HG03565 (cell line): ENCODE results near the gene CPSF4L.
A peak's percentile ranks its signal among the peaks of the same experiment; 100 is the strongest.

ENCODE experiments used
- ATAC-seq: cut with Tn5 transposase; IDR thresholded peaks from one replicate; pipeline ENCODE4 v1.9.1; 2021; ENCODE audit warnings: mild to moderate bottlenecking, moderate library complexity; ENCODE audit not compliant: unreplicated experiment

CPSF4L gene

DNA sequence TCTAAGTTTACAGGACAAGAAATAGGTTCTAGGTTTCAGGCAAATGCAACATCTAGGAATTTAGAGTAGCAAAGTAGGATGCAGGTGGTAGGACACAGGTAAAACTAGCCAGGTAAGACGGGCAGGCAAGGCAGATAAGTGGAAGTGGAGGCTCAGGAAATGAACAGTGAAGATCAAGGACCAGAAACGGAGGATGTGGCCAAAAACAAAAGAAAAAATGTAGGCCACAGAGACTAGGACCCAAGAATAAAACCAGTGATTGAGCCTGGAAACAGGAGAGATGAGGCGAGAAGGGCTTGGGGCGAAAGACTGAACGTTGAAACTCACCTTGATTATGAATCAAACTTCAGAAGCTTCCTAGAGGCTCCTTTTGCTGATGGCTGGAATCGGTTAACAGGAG lies 24.0 kb downstream of the CPSF4L start:
- ATAC-seq, result no peak

- ATAC-seq, result no peak
These were observed 26.9 kb downstream of the CPSF4L start for GRCh38 chr17:73234736-73235135.

DNA sequence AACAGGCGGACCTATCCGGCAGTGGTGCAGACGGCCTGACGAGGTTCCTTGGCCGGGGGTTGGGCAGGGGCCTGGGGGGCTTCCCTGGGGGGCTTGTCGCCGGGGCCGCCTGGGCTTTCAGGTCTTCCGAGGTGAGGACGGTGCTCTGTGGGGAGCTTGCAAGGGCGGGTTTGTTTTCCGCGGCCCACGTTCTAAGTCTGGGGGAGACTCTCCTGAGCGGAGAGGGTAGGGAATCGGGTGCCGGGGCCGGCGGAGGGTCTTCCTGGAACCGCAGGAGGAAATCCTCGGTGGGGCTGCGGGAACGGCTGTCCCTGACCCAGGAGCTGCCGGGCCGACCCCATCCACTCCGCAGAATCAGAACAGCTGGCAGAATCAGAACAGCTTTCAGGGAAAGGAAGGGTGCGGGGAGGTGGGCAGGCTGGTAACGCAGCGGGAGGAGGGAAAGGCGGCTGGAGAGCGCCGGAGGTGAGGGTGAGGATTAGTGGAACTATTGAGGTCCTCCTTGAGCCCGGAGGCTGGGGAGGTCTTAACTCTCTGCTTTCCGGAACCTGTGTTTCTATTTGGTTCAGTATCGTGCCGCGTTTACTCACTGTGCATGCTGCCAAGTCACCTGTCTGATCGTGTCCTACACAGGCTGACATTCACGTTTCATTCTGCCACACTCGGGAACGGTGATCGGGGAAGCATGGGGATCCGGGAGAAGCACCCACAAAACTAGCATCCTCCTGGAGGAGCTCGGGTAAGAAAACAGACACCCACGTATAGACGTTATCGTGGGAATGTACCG lies 28.9 kb downstream of the CPSF4L start:
- peak; percentile 14 for ATAC-seq

GRCh38 chr17:73231841-73232586 lies 29.7 kb downstream of the CPSF4L start:
- peak; percentile 73 for ATAC-seq

GRCh38 chr17:73231395-73231794 lies 30.3 kb downstream of the CPSF4L start:
- ATAC-seq, result no peak

DNA sequence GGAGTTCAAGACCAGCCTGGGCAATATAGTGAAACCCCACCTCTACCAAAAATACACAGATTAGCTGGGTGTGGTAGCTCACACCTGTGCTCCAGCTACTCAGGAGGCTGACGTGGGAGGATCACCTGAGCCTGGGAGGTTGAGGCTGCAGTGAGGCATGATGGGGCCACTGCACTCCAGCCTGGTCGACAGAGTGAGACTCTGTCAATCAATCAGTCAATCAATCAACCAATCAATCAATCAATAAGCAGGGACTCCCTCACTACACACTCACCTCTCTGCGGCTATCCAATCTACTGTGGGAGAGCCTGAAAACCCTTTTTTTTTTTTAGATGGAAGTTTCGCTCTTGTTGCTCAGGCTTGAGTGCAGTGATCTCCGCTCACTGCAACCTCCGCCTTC lies 31.6 kb downstream of the CPSF4L start:
- no peak for ATAC-seq

DNA sequence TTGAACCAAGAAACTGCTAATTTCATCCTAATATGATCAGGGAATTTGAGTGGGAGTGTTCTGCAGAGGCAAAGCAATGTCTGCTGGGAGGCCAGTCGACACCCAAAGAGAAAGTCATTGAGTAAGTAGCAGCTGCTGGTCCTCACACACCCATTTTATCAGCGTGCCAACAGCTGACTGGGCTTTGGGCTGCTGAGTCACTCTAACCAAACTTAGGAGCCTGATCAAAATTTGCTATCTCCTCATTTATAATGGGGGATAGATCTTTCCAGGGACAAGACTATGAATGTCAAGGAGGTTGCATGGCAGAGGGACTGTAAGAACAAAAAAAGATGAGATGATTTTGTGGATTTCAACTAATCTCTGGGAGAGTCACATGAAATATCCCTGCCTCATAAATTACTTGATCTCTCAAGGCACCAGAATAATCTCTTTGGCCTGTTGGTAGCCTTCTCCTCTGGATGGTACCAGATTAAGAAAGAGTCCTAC lies 32.9 kb downstream of the CPSF4L start:
- no peak for ATAC-seq

DNA sequence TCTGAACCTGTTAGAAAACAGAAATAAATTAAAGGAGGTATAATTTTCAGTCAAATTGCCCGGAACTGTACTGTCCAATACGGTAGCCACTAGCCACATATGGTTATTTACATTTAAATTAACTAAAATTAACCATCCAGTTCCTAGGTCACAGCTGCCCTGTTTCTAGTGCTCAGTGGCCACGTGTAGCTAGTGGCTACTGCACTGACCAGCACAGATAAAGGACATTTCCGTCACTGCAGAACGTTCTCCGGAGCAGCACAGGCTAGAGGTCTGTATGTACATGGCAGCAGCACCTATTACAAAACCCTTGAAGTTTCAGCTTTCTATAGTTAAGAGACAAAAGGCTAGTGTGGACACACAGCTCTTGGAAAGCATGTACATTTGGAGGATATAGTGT lies 33.7 kb downstream of the CPSF4L start:
- ATAC-seq, result no peak

- no peak for ATAC-seq
These were observed 34.3 kb downstream of the CPSF4L start for GRCh38 chr17:73227379-73227778.

DNA sequence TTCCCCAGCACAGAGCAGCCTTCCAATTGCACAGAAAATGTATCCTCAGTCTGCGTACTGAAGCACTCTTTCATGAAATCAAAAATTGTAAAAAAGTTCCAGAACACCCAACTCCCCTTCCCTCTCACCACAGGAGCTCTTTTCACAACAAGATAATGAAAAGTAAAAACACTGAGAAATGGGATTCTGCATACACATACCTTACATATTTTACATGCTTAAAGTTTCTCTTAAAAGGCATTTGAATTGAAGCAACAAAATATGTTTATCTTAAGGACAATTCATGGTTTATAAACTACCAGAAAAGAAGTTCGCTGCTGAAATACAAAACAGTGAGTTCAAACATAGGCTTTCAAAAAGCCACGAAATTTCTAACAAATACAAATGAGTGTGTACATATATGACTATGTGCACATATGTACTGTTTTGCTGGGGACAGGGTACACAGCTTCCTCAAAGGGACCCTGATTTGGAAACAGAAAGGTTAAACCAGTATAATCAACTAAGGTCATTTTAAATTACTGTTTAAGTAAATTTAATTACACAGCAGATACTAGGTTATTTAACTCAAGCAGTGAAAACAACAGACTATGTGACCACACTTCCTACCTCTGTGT lies 35.0 kb downstream of the CPSF4L start:
- ATAC-seq, result no peak

DNA sequence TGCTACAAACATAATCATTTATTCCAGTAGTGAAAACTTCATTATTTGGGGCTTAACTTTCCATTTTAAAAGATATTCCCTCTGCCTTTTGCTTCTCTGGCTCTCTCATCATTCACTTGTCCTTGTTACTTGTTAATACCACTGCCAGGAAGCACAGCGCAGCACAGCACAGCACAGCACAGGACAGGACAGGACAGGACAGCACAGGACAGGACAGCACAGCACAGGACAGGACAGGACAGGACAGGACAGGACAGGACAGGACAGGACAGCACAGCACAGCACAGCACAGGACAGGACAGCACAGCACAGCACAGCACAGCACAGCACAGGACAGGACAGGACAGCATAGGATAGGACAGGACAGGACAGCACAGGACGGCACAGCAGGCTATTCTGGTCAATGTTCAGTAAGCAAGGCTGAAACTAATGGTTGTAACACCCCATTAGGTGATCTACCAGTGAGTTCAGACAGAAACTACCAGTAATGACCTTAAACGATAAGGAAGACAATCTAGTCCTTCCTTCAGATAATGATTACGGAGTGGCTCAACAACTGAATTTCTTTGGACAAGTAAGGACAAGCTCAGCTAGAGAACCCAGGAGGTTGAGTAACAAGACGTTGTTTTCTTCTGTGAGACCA lies 36.9 kb downstream of the CPSF4L start:
- no peak for ATAC-seq

DNA sequence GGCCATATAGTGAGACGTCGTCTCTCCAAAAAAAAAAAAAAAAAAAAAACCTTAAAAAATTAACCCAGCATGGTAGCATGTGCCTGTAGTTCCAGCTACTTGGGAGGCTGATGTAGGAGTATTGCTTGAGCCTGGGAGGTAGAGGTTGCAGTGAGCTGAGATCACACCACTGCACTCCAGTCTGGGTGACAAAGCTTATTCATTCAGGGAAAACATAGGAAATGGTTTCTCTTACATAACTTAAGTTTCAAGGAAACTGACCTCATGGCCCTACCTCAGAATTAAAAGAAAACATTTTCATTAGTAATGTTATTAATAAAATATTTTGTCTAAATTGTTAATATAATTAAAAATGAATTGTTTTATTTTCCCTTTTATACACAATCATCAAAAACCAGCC lies 37.4 kb downstream of the CPSF4L start:
- ATAC-seq, result no peak

- no peak for ATAC-seq
These were observed 38.0 kb downstream of the CPSF4L start for GRCh38 chr17:73223626-73224230.

DNA sequence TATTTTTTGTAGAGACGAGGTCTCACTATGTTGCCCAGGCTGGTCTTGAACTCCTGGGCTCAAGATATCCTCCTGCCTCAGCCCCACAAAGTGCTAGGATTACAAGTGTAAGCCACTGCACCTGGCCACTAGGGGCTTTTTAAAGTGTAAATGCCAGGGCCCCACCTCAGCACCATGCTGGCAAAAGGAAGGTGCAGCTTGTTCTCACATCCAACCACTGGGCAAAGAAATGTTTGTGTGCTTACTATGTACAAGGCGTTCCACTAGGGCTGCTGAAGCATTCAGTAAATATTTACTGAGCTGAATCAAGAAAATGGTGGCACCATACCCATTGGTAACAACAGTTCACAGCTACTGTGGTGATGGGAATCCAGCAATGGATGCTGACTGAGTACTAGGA lies 46.2 kb downstream of the CPSF4L start:
- ATAC-seq, result no peak

DNA sequence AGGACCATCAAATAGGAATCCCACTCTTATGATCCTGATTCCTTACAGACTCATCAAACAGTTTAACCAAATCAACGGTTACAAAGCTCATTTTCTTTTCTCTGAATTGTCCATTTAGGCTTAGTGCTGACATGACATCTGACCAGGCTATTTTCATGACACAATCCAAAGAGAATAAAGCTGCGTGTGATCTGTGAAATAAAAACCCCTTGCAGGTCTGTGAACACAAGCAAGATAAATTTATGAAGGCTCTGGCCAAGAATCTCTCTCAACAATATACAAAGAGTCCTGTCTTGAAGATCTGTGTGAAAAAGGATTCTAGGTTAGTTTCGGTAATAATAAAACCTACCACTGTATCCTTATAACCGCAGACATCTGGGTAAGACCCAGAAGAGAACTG lies 46.8 kb downstream of the CPSF4L start:
- ATAC-seq, result no peak

DNA sequence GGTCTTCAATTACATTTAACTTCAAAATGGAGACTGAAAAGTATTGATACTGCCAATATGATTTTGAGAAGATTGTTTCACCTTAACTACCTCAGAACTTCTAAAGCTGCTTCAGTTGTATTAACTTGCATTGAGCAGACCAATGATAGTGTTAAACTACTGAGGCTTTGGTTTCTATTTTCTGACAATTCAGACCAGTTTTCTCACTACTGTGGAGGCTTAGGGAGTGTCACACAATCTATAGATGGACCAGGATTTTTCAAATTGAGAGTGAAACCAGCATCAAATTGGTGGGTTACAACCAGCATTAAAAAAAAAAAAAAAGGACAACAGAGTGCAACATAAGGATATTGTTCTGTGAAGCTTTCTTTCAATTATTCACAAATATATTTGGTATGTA lies 47.7 kb downstream of the CPSF4L start:
- no peak for ATAC-seq

GRCh38 chr17:73211745-73212144 lies 49.9 kb downstream of the CPSF4L start:
- ATAC-seq, result no peak

GRCh38 chr17:73210002-73210678 lies 51.5 kb downstream of the CPSF4L start:
- no peak for ATAC-seq

DNA sequence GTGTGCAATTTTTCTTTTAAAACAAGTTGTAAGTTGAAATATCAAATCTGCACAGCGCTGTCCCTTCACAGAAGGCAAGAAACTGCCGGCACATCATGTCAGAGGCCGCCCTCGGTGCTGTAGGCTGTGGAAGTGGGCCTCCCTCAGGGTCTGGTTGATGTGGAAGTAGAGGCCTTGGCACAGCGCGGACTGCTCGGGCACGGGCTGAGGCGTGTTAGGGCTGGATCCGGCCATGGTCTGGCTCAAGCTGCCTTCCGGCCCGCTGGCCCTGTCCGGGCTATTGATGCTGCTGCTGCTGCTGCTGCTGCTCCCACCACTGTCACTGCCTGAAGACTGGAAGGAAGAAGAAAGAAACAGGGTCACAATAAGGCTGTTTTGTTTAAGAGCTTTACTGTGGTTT lies 52.2 kb downstream of the CPSF4L start:
- no peak for ATAC-seq

- ATAC-seq, result no peak
These were observed 53.4 kb downstream of the CPSF4L start for GRCh38 chr17:73208139-73208827.
